Liver (tissue), 9 donors: ENCODE results near the gene MTM1. TPM values are rescaled to one million over a fixed set of nuclear protein-coding genes. Genes with fewer than 3 reads are reported as not detected.
A peak's percentile ranks its signal among the peaks of the same experiment; 100 is the strongest.

ENCODE experiments used
- DNase-seq: peaks from one replicate; pipeline ENCODE4 v3.0.0-alpha.2; 2017; ENCODE audit warnings: low spot score
- H3K27ac ChIP-seq, 2 donors: one replicate each; pipeline ENCODE4 v1.7.0; 2013; ENCODE audit warnings: inconsistent platforms in 2 of 2, low read length in 2 of 2, control low read depth in 1 of 2, low read depth in 1 of 2, mild to moderate bottlenecking in 1 of 2
- H3K27me3 ChIP-seq, 4 donors: one replicate each; pipeline versions ENCODE4 v1.6.1 to v1.7.0; 2013; ENCODE audit warnings: low read length in 3 of 4, inconsistent platforms in 1 of 4, mild to moderate bottlenecking in 1 of 4, moderate library complexity in 1 of 4; ENCODE audit not compliant: control insufficient read depth in 4 of 4, insufficient read depth in 4 of 4
- H3K36me3 ChIP-seq, 4 donors: one replicate each; pipeline versions ENCODE4 v1.6.1 to v1.7.0; 2013; ENCODE audit warnings: low read length in 3 of 4, mild to moderate bottlenecking in 3 of 4, low read depth in 1 of 4, moderate library complexity in 1 of 4; ENCODE audit not compliant: control insufficient read depth in 4 of 4, insufficient read depth in 3 of 4
- H3K4me1 ChIP-seq, 4 donors: one replicate each; pipeline versions ENCODE4 v1.6.1 to v1.7.0; 2013; ENCODE audit warnings: low read length in 3 of 4, mild to moderate bottlenecking in 3 of 4, moderate library complexity in 1 of 4; ENCODE audit not compliant: control insufficient read depth in 4 of 4, insufficient read depth in 4 of 4
- H3K4me3 ChIP-seq, 3 donors: one replicate each; pipeline versions ENCODE4 v1.6.1 to v1.7.0; 2013; ENCODE audit warnings: low read length in 3 of 3, control low read depth in 1 of 3, low read depth in 1 of 3, mild to moderate bottlenecking in 1 of 3
- H3K9ac ChIP-seq, 2 donors: one replicate each; pipeline ENCODE4 v1.7.0; 2013; ENCODE audit warnings: low read length in 2 of 2, mild to moderate bottlenecking in 2 of 2, moderate library complexity in 2 of 2, control low read depth in 1 of 2, low read depth in 1 of 2
- H3K9me3 ChIP-seq, 4 donors: one replicate each; pipeline versions ENCODE4 v1.6.1 to v1.7.0; 2013; ENCODE audit warnings: low read length in 3 of 4; ENCODE audit not compliant: control insufficient read depth in 4 of 4
- GABPA ChIP-seq, 2 donors: IDR thresholded peaks in 1 of 2; conservative IDR thresholded peaks in 1 of 2; 2 replicates each; pipeline ENCODE4 v1.6.1; 2016; ENCODE audit warnings: antibody characterized with exemption in 2 of 2, mild to moderate bottlenecking in 1 of 2, moderate library complexity in 1 of 2
- HNF4A ChIP-seq, 2 donors: conservative IDR thresholded peaks; 2 replicates each; pipeline ENCODE4 v1.6.1; 2016; ENCODE audit warnings: antibody characterized with exemption in 2 of 2, mild to moderate bottlenecking in 2 of 2
- JUND ChIP-seq, 2 donors: IDR thresholded peaks; 2 replicates each; pipeline ENCODE4 v1.6.1; 2016; ENCODE audit warnings: antibody characterized with exemption in 2 of 2
- RAD21 ChIP-seq, 2 donors: IDR thresholded peaks; 2 replicates each; pipeline ENCODE4 v1.6.1; 2016; ENCODE audit warnings: antibody characterized with exemption in 2 of 2, mild to moderate bottlenecking in 2 of 2
- RXRA ChIP-seq, 2 donors: IDR thresholded peaks; 2 replicates each; pipeline ENCODE4 v1.6.1; 2017 to 2018; ENCODE audit warnings: antibody characterized with exemption in 2 of 2, mild to moderate bottlenecking in 1 of 2
- SP1 ChIP-seq: IDR thresholded peaks from 2 replicates; pipeline ENCODE4 v1.6.1; 2018; ENCODE audit warnings: antibody characterized with exemption, mild to moderate bottlenecking
- TAF1 ChIP-seq: conservative IDR thresholded peaks from 2 replicates; pipeline ENCODE4 v1.6.1; 2016; ENCODE audit warnings: antibody characterized with exemption, mild to moderate bottlenecking
- YY1 ChIP-seq: IDR thresholded peaks from 2 replicates; pipeline ENCODE4 v1.6.1; 2016; ENCODE audit warnings: antibody characterized with exemption, mild to moderate bottlenecking
- ZBTB33 ChIP-seq: IDR thresholded peaks from 2 replicates; pipeline ENCODE4 v1.6.1; 2016; ENCODE audit warnings: antibody characterized with exemption
- WGBS: extraction: QIAGEN DNeasy Blood & Tissue Kit; methylation state at CpG from one replicate; pipeline ENCODE4 v1.1.7; 2013; 5-methylcytosine and 5-hydroxymethylcytosine counted together
- polyA plus RNA-seq, 2 donors: library from polyadenylated mRNA; stranded (reverse) in 1 of 2; unstranded in 1 of 2; fragments of 200-250 nt in 1 of 2; fragments of >200 nt in 1 of 2; fragmentation: Nextera tagmentation in 1 of 2; extraction: Ambion mirVana in 1 of 2; gene quantifications; one replicate each; pipeline versions ENCODE4 v1.2.1 to v1.2.3, GENCODE V29; 2013 to 2015
- total RNA-seq, 2 donors: library from RNA; depleted of rRNA; stranded (reverse); fragments of >200 nt; gene quantifications; one replicate each; pipeline ENCODE4 v1.2.3, GENCODE V29; 2014
- TF ChIP-seq, protein P1 (sequence below): fragments of 150-350 bp; IDR thresholded peaks from 2 replicates; pipeline ENCODE4 v1.5.1; 2017; ENCODE audit warnings: improper control_type of control experiment, low read depth, low read length; ENCODE audit not compliant: missing input control
- TF ChIP-seq, protein P2 (sequence below): IDR thresholded peaks from 2 replicates; pipeline ENCODE4 v1.6.1; 2016; ENCODE audit warnings: antibody characterized with exemption, mild to moderate bottlenecking
- TF ChIP-seq, protein P3 (sequence below): IDR thresholded peaks from 2 replicates; pipeline ENCODE4 v1.6.1; 2016; ENCODE audit warnings: antibody characterized with exemption
- donor health status: healthy.
- donor health status: healthy.
- donor health status: healthy.
- donor health status: healthy.
- donor health status: healthy.

Gene MTM1
- total and polyA plus RNA-seq, 4 donors = 5.9 to 21.2 (median 11.4) TPM

GRCh38 chrX:150712619-150713018 lies 144.2 kb downstream of the MTM1 start:
- TF ChIP-seq, protein P1, sequence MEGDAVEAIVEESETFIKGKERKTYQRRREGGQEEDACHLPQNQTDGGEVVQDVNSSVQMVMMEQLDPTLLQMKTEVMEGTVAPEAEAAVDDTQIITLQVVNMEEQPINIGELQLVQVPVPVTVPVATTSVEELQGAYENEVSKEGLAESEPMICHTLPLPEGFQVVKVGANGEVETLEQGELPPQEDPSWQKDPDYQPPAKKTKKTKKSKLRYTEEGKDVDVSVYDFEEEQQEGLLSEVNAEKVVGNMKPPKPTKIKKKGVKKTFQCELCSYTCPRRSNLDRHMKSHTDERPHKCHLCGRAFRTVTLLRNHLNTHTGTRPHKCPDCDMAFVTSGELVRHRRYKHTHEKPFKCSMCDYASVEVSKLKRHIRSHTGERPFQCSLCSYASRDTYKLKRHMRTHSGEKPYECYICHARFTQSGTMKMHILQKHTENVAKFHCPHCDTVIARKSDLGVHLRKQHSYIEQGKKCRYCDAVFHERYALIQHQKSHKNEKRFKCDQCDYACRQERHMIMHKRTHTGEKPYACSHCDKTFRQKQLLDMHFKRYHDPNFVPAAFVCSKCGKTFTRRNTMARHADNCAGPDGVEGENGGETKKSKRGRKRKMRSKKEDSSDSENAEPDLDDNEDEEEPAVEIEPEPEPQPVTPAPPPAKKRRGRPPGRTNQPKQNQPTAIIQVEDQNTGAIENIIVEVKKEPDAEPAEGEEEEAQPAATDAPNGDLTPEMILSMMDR = no peak
- TF ChIP-seq, protein P2, sequence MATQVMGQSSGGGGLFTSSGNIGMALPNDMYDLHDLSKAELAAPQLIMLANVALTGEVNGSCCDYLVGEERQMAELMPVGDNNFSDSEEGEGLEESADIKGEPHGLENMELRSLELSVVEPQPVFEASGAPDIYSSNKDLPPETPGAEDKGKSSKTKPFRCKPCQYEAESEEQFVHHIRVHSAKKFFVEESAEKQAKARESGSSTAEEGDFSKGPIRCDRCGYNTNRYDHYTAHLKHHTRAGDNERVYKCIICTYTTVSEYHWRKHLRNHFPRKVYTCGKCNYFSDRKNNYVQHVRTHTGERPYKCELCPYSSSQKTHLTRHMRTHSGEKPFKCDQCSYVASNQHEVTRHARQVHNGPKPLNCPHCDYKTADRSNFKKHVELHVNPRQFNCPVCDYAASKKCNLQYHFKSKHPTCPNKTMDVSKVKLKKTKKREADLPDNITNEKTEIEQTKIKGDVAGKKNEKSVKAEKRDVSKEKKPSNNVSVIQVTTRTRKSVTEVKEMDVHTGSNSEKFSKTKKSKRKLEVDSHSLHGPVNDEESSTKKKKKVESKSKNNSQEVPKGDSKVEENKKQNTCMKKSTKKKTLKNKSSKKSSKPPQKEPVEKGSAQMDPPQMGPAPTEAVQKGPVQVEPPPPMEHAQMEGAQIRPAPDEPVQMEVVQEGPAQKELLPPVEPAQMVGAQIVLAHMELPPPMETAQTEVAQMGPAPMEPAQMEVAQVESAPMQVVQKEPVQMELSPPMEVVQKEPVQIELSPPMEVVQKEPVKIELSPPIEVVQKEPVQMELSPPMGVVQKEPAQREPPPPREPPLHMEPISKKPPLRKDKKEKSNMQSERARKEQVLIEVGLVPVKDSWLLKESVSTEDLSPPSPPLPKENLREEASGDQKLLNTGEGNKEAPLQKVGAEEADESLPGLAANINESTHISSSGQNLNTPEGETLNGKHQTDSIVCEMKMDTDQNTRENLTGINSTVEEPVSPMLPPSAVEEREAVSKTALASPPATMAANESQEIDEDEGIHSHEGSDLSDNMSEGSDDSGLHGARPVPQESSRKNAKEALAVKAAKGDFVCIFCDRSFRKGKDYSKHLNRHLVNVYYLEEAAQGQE = no peak
- no peak for TF ChIP-seq RAD21 (IDR thresholded peaks at IDR 0.05)
- no peak for TF ChIP-seq SP1
- TF ChIP-seq YY1 = no peak
- TF ChIP-seq ZBTB33 = no peak
- TF ChIP-seq TAF1 = no peak
- no peak for TF ChIP-seq JUND (IDR thresholded peaks at IDR 0.05)
- TF ChIP-seq GABPA (IDR thresholded peaks at IDR 0.05 in 1 of 2, conservative IDR thresholded peaks at IDR 0.05 in 1 of 2) = no peak
- TF ChIP-seq, protein P3, sequence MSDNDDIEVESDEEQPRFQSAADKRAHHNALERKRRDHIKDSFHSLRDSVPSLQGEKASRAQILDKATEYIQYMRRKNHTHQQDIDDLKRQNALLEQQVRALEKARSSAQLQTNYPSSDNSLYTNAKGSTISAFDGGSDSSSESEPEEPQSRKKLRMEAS = no peak
- H3K36me3 ChIP-seq = no peaks in the 10 kb centered on the region
- no peak overlapping the region for H3K9ac ChIP-seq
- H3K27ac ChIP-seq = no peak overlapping the region
- no peaks in the 10 kb centered on the region for H3K27me3 ChIP-seq
- H3K4me1 ChIP-seq = peaks cover 0 to 30% (median 22%) of the 10 kb centered on the region in 4 donors
- no peaks in the 10 kb centered on the region for H3K9me3 ChIP-seq
- H3K4me3 ChIP-seq = no peak overlapping the region
- DNase-seq = no peak

DNA sequence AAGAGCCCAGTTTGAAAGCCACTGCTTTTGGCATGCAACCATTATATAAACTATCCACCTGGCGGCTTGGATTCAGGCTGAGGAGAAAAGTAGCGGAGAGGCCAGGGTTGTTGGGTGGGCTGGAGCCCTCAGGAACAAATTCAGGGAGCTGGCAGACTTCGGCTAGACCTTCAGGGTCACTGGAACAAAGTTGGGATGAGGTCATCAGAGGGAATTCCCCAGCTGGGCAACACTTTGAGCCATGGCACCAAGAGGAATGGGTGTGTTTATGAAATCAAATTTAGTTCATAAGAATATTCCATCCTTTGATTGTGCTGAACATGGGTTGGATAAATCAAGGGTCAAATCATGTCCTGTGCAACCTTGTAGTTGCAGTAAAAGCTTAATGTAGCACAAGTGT lies 146.8 kb downstream of the MTM1 start:
- no peak overlapping the region for H3K9ac ChIP-seq
- no peak overlapping the region for H3K4me3 ChIP-seq
- H3K9me3 ChIP-seq = no peaks in the 10 kb centered on the region
- H3K36me3 ChIP-seq = peaks cover 0 to under 1% (median 0%) of the 10 kb centered on the region in 4 donors
- H3K27ac ChIP-seq = no peak overlapping the region
- WGBS = 54% methylated on average over 3 of the region's 3 CpGs
- peaks cover 0 to 30% (median 20%) of the 10 kb centered on the region in 4 donors for H3K4me1 ChIP-seq
- DNase-seq = no peak
- TF ChIP-seq JUND (IDR thresholded peaks at IDR 0.05) = peak; percentile 26 to 46
- peak in 1 of 2 donors; percentile 18 for TF ChIP-seq HNF4A (conservative IDR thresholded peaks at IDR 0.05)
- TF ChIP-seq, protein P1 = no peak
- TF ChIP-seq RXRA (IDR thresholded peaks at IDR 0.05) = peak; percentile 37 to 41
- no peak for TF ChIP-seq YY1
- TF ChIP-seq, protein P3 = no peak
- H3K27me3 ChIP-seq = no peaks in the 10 kb centered on the region
